Measurements from ENCODE around the gene NELFE. TPM values are rescaled to one million over a fixed set of nuclear protein-coding genes. Genes with fewer than 3 reads are reported as not detected.
"Not testable (repeated sequence)": the region's sequence is repeated elsewhere in the genome, so short reads cannot be mapped to it uniquely, and the experiment has no call there.

NELFE gene
- total and polyA plus RNA-seq, 2 experiments from 2014 or later = 62.9 to 108 TPM

GRCh38 chr6:32004393-32004792 lies 45.6 kb upstream of the NELFE start:
- in situ Hi-C loops (cut with MboI); H3K27ac ChIP-seq; H3K9ac ChIP-seq; H3F3A ChIP-seq (ENCODE audit: insufficient read depth); H2AFZ ChIP-seq; H3K9me2 ChIP-seq (ENCODE audit: insufficient read depth); H3K4me2 ChIP-seq (ENCODE audit: unreplicated experiment); H3K9me3 ChIP-seq (ENCODE audit: low read depth); DNase-seq; H3K27me3 ChIP-seq (replicated peaks; ENCODE audit: insufficient read depth); H4K20me1 ChIP-seq (ENCODE audit: insufficient read depth); H3K4me3 ChIP-seq; H3K36me3 ChIP-seq (ENCODE audit: low read depth); H3K4me1 ChIP-seq (ENCODE audit: insufficient read depth); H3K79me2 ChIP-seq (ENCODE audit: insufficient read depth): not testable (repeated sequence)
- 57 to 79% methylated on average over 2 to 4 of the region's 4 CpGs for WGBS, 2 experiments (ENCODE audit: low coverage in 1 of 2, low lambda C conversion rate in 2 of 2, missing lambda C conversion rate in 2 of 2)

GRCh38 chr6:32003301-32003700 lies 44.5 kb upstream of the NELFE start:
- H2AFZ ChIP-seq; H3K79me2 ChIP-seq (ENCODE audit: insufficient read depth): not testable (repeated sequence)
- no CpG with 5 or more reads among the region's 7 CpGs for WGBS, 2 experiments (ENCODE audit: low coverage in 1 of 2, low lambda C conversion rate in 2 of 2, missing lambda C conversion rate in 2 of 2)

GRCh38 chr6:32002546-32003268 lies 43.9 kb upstream of the NELFE start:
- H3K9me2 ChIP-seq (ENCODE audit: insufficient read depth); H3K36me3 ChIP-seq (ENCODE audit: low read depth); in situ Hi-C loops (cut with MboI); DNase-seq; H4K20me1 ChIP-seq (ENCODE audit: insufficient read depth); H2AFZ ChIP-seq; H3F3A ChIP-seq (ENCODE audit: insufficient read depth); H3K27me3 ChIP-seq (replicated peaks; ENCODE audit: insufficient read depth); H3K4me3 ChIP-seq; H3K27ac ChIP-seq; H3K9ac ChIP-seq; H3K4me1 ChIP-seq (ENCODE audit: insufficient read depth); H3K9me3 ChIP-seq (ENCODE audit: low read depth); H3K4me2 ChIP-seq (ENCODE audit: unreplicated experiment); H3K79me2 ChIP-seq (ENCODE audit: insufficient read depth): not testable (repeated sequence)
- WGBS, 2 experiments (ENCODE audit: low coverage in 1 of 2, low lambda C conversion rate in 2 of 2, missing lambda C conversion rate in 2 of 2) = no CpG with 5 or more reads among the region's 15 CpGs

More at GRCh38 chr6:32003301-32003700, 44.5 kb upstream of the NELFE start:
- H3K4me1 ChIP-seq (ENCODE audit: insufficient read depth); in situ Hi-C loops (cut with MboI); H3K27me3 ChIP-seq (replicated peaks; ENCODE audit: insufficient read depth); H3F3A ChIP-seq (ENCODE audit: insufficient read depth); H4K20me1 ChIP-seq (ENCODE audit: insufficient read depth); H3K4me2 ChIP-seq (ENCODE audit: unreplicated experiment); H3K36me3 ChIP-seq (ENCODE audit: low read depth); DNase-seq; H3K27ac ChIP-seq; H3K9ac ChIP-seq; H3K9me3 ChIP-seq (ENCODE audit: low read depth); H3K4me3 ChIP-seq; H3K9me2 ChIP-seq (ENCODE audit: insufficient read depth): not testable (repeated sequence)

GRCh38 chr6:31996385-31996784 lies 37.6 kb upstream of the NELFE start:
- in situ Hi-C loops (cut with MboI) = not testable (repeated sequence)
- 71 to 77% methylated on average over 6 of the region's 6 CpGs for WGBS, 2 experiments (ENCODE audit: low coverage in 1 of 2, low lambda C conversion rate in 2 of 2, missing lambda C conversion rate in 2 of 2)

GRCh38 chr6:31994421-31994820 lies 35.6 kb upstream of the NELFE start:
- H3K4me1 ChIP-seq (ENCODE audit: insufficient read depth); H3K27ac ChIP-seq; H2AFZ ChIP-seq; H3K4me3 ChIP-seq; H3K9ac ChIP-seq; in situ Hi-C loops (cut with MboI); H3K4me2 ChIP-seq (ENCODE audit: unreplicated experiment); H3K27me3 ChIP-seq (replicated peaks; ENCODE audit: insufficient read depth); H3K9me2 ChIP-seq (ENCODE audit: insufficient read depth); DNase-seq; H3K79me2 ChIP-seq (ENCODE audit: insufficient read depth); H3F3A ChIP-seq (ENCODE audit: insufficient read depth); H3K9me3 ChIP-seq (ENCODE audit: low read depth); H4K20me1 ChIP-seq (ENCODE audit: insufficient read depth); H3K36me3 ChIP-seq (ENCODE audit: low read depth): not testable (repeated sequence)
- WGBS, 2 experiments (ENCODE audit: low coverage in 1 of 2, low lambda C conversion rate in 2 of 2, missing lambda C conversion rate in 2 of 2) = 88 to 90% methylated on average over 9 of the region's 14 CpGs

More at GRCh38 chr6:31996385-31996784, 37.6 kb upstream of the NELFE start:
- H3K79me2 ChIP-seq (ENCODE audit: insufficient read depth); H3K36me3 ChIP-seq (ENCODE audit: low read depth); H3K9me2 ChIP-seq (ENCODE audit: insufficient read depth); H3K4me3 ChIP-seq; H3K4me2 ChIP-seq (ENCODE audit: unreplicated experiment); H3K27ac ChIP-seq; H3K9ac ChIP-seq; H3F3A ChIP-seq (ENCODE audit: insufficient read depth); DNase-seq; H4K20me1 ChIP-seq (ENCODE audit: insufficient read depth); H3K4me1 ChIP-seq (ENCODE audit: insufficient read depth); H2AFZ ChIP-seq; H3K27me3 ChIP-seq (replicated peaks; ENCODE audit: insufficient read depth); H3K9me3 ChIP-seq (ENCODE audit: low read depth): not testable (repeated sequence)

- WGBS, 2 experiments (ENCODE audit: low coverage in 1 of 2, low lambda C conversion rate in 2 of 2, missing lambda C conversion rate in 2 of 2) = no CpG with 5 or more reads among the region's 10 CpGs
- H3F3A ChIP-seq (ENCODE audit: insufficient read depth); H3K9me2 ChIP-seq (ENCODE audit: insufficient read depth); H3K4me3 ChIP-seq; in situ Hi-C loops (cut with MboI); H3K9ac ChIP-seq; DNase-seq; H3K36me3 ChIP-seq (ENCODE audit: low read depth); H3K27ac ChIP-seq; H3K4me2 ChIP-seq (ENCODE audit: unreplicated experiment); H3K9me3 ChIP-seq (ENCODE audit: low read depth); H2AFZ ChIP-seq; H3K27me3 ChIP-seq (replicated peaks; ENCODE audit: insufficient read depth); H4K20me1 ChIP-seq (ENCODE audit: insufficient read depth); H3K4me1 ChIP-seq (ENCODE audit: insufficient read depth); H3K79me2 ChIP-seq (ENCODE audit: insufficient read depth): not testable (repeated sequence)
Measured at GRCh38 chr6:31989363-31989762, 30.6 kb upstream of the NELFE start.

- H3K4me1 ChIP-seq (ENCODE audit: insufficient read depth); H3F3A ChIP-seq (ENCODE audit: insufficient read depth); in situ Hi-C loops (cut with MboI); H3K9me2 ChIP-seq (ENCODE audit: insufficient read depth); H4K20me1 ChIP-seq (ENCODE audit: insufficient read depth); H3K27me3 ChIP-seq (replicated peaks; ENCODE audit: insufficient read depth); H2AFZ ChIP-seq; H3K9me3 ChIP-seq (ENCODE audit: low read depth); H3K4me3 ChIP-seq; H3K79me2 ChIP-seq (ENCODE audit: insufficient read depth); H3K4me2 ChIP-seq (ENCODE audit: unreplicated experiment); H3K27ac ChIP-seq; H3K9ac ChIP-seq; DNase-seq: not testable (repeated sequence)
- H3K36me3 ChIP-seq (ENCODE audit: low read depth) = peaks cover 11% of the 10 kb centered on the region; the same call in 1 of the 2 replicates
- WGBS, 2 experiments (ENCODE audit: low coverage in 1 of 2, low lambda C conversion rate in 2 of 2, missing lambda C conversion rate in 2 of 2) = no CpG with 5 or more reads among the region's 7 CpGs
Measured at GRCh38 chr6:31981744-31982143, 23.0 kb upstream of the NELFE start, which contains the start of gene C4A. Gene C4A (plus strand): TSS chr6:31982057. CDS start chr6:31982108, 51 bp downstream.

Measured in GM23248 (cell line).